ENCODE measurements around the gene CDH13.

- TF ChIP-seq, protein P1, sequence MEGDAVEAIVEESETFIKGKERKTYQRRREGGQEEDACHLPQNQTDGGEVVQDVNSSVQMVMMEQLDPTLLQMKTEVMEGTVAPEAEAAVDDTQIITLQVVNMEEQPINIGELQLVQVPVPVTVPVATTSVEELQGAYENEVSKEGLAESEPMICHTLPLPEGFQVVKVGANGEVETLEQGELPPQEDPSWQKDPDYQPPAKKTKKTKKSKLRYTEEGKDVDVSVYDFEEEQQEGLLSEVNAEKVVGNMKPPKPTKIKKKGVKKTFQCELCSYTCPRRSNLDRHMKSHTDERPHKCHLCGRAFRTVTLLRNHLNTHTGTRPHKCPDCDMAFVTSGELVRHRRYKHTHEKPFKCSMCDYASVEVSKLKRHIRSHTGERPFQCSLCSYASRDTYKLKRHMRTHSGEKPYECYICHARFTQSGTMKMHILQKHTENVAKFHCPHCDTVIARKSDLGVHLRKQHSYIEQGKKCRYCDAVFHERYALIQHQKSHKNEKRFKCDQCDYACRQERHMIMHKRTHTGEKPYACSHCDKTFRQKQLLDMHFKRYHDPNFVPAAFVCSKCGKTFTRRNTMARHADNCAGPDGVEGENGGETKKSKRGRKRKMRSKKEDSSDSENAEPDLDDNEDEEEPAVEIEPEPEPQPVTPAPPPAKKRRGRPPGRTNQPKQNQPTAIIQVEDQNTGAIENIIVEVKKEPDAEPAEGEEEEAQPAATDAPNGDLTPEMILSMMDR (conservative IDR thresholded peaks at IDR 0.05 in 1 of 2, IDR thresholded peaks at IDR 0.05 in 1 of 2; ENCODE audit: low read depth in 1 of 2, low read length in 2 of 2), result no peak
- TF ChIP-seq EZH2 (IDR thresholded peaks at IDR 0.05; ENCODE audit: low read length, missing control alignments), result no peak
Observed at GRCh38 chr16:83680980-83681379, 1054.2 kb downstream of the CDH13 start.

Data from fibroblast of lung (primary cell).